ENCODE measurements around the gene HECW1.

GRCh38 chr7:43085017-43085416 is 27.4 kb upstream of the HECW1 start:
- TF ChIP-seq CTCF (IDR thresholded peaks at IDR 0.05 in 4 of 5, conservative IDR thresholded peaks at IDR 0.05 in 1 of 5) = no peak
- TF ChIP-seq POLR2A (IDR thresholded peaks at IDR 0.05) = no peak
